Omental fat pad (tissue), 4 donors: Measurements from ENCODE around the gene HRAS. TPM values are rescaled to one million over a fixed set of nuclear protein-coding genes. Genes with fewer than 3 reads are reported as not detected.

Source experiments
- ATAC-seq: fragments of 150-250 bp; one replicate; pipeline ENCODE4 v1.9.1; 2016; ENCODE audit warnings: mild to moderate bottlenecking, moderate library complexity; ENCODE audit not compliant: low FRiP score
- DNase-seq: peaks from one replicate; pipeline ENCODE4 v3.0.0-alpha.2; 2019; ENCODE audit warnings: low spot score
- CTCF ChIP-seq, 3 donors: fragments of 450-650 bp; IDR thresholded peaks; one replicate each; pipeline ENCODE4 v1.5.1; 2016 to 2017; ENCODE audit warnings: antibody characterized with exemption in 3 of 3, mild to moderate bottlenecking in 3 of 3, moderate library complexity in 2 of 3
- total RNA-seq, 4 donors: library from RNA; depleted of rRNA; stranded (reverse); fragments of >200 nt; gene quantifications; one replicate each; pipeline ENCODE4 v1.1.0, GENCODE V29; 2016

HRAS gene
- total RNA-seq, 4 donors from 2014 or later, result 30.1 to 44.9 (median 35.0) TPM

- DNase-seq (no peak), ATAC-seq (no peak)
- no peak for TF ChIP-seq CTCF (IDR thresholded peaks at IDR 0.05)
Measured at GRCh38 chr11:494761-495536, 40.4 kb downstream of the HRAS start.

- ATAC-seq (no peak), DNase-seq (no peak)
- TF ChIP-seq CTCF (IDR thresholded peaks at IDR 0.05), result no peak
Measured at GRCh38 chr11:492427-493226, 42.7 kb downstream of the HRAS start.

- no peak for TF ChIP-seq CTCF (IDR thresholded peaks at IDR 0.05)
- no peak for DNase-seq
- ATAC-seq, result no peak
Measured at GRCh38 chr11:491358-491757, 44.0 kb downstream of the HRAS start.

- ATAC-seq (no peak), DNase-seq (no peak)
- TF ChIP-seq CTCF (IDR thresholded peaks at IDR 0.05), result no peak
Measured at GRCh38 chr11:490930-491260, 44.5 kb downstream of the HRAS start.

- DNase-seq, result no peak
- TF ChIP-seq CTCF (IDR thresholded peaks at IDR 0.05), result no peak
- ATAC-seq, result no peak
Measured at GRCh38 chr11:490186-490929, 45.0 kb downstream of the HRAS start.

GRCh38 chr11:489610-490185, 45.7 kb downstream of the HRAS start:
- no peak for TF ChIP-seq CTCF (IDR thresholded peaks at IDR 0.05)
- no peak for ATAC-seq

More at GRCh38 chr11:489610-490185, 45.7 kb downstream of the HRAS start:
- DNase-seq, result no peak
